Keratinocyte (primary cell): Measurements from ENCODE around the gene WDR47. TPM values are rescaled to one million over a fixed set of nuclear protein-coding genes. Genes with fewer than 3 reads are reported as not detected.
"Not testable (repeated sequence)": the region's sequence is repeated elsewhere in the genome, so short reads cannot be mapped to it uniquely, and the experiment has no call there.

Source experiments
- DNase-seq: peaks from one replicate; pipeline ENCODE4 v3.0.0-alpha.2; 2011; ENCODE audit warnings: low read depth, missing footprints, low spot score
- FAIRE-seq: peaks from 2 replicates; lab custom pipeline; 2011; peaks lifted over from hg19 to GRCh38; lab: Jason Lieb, UNC
- H2AFZ ChIP-seq: 2 replicates; pipeline ENCODE4 v1.6.0; 2012; ENCODE audit warnings: low read length, control low read depth, inconsistent platforms; ENCODE audit not compliant: control insufficient read depth
- H3K27ac ChIP-seq: 2 replicates; pipeline ENCODE4 v1.5.1; 2011; ENCODE audit warnings: low read length; ENCODE audit not compliant: control insufficient read depth, insufficient read depth
- H3K27me3 ChIP-seq: 3 replicates; pipeline ENCODE4 v1.6.0; 2011; ENCODE audit warnings: low read length; ENCODE audit not compliant: control insufficient read depth, insufficient read depth; ENCODE audit errors: extremely low read depth
- H3K36me3 ChIP-seq, 2 experiments: 2 replicates in 1 of 2; 3 replicates in 1 of 2; pipeline ENCODE4 v1.5.1; 2011; ENCODE audit warnings: low read length in 2 of 2, mild to moderate bottlenecking in 1 of 2; ENCODE audit not compliant: control insufficient read depth in 2 of 2, insufficient read depth in 2 of 2; ENCODE audit errors: extremely low read depth in 1 of 2
- H3K4me1 ChIP-seq: 3 replicates; pipeline ENCODE4 v1.5.1; 2011; ENCODE audit warnings: low read length; ENCODE audit not compliant: control insufficient read depth, insufficient read depth; ENCODE audit errors: extremely low read depth
- H3K4me2 ChIP-seq: 3 replicates; pipeline ENCODE4 v1.6.0; 2011; ENCODE audit warnings: low read depth, low read length; ENCODE audit not compliant: control insufficient read depth, insufficient read depth; ENCODE audit errors: extremely low read depth
- H3K4me3 ChIP-seq, 3 experiments: fragments of 200-600 bp in 1 of 3; sonication (generic) in 1 of 3; 2 replicates in 2 of 3; 3 replicates in 1 of 3; pipeline ENCODE4 v1.5.1; 2011 to 2016; ENCODE audit warnings: low read length in 3 of 3, mild to moderate bottlenecking in 3 of 3, control low read depth in 2 of 3, inconsistent platforms in 1 of 3, low read depth in 1 of 3, mixed read lengths in 1 of 3, mixed run types in 1 of 3, moderate library complexity in 1 of 3; ENCODE audit not compliant: control insufficient read depth in 2 of 3, insufficient read depth in 2 of 3; ENCODE audit errors: extremely low read depth in 1 of 3
- H3K79me2 ChIP-seq: 2 replicates; pipeline ENCODE4 v1.6.0; 2012; ENCODE audit warnings: low read length; ENCODE audit not compliant: control insufficient read depth, insufficient read depth
- H3K9ac ChIP-seq: 3 replicates; pipeline ENCODE4 v1.6.0; 2011; ENCODE audit warnings: low read length; ENCODE audit not compliant: control insufficient read depth, insufficient read depth; ENCODE audit errors: extremely low read depth
- H3K9me1 ChIP-seq: 3 replicates; pipeline ENCODE4 v1.6.0; 2011; ENCODE audit warnings: low read length; ENCODE audit not compliant: control insufficient read depth, insufficient read depth; ENCODE audit errors: extremely low read depth
- H3K9me3 ChIP-seq: 2 replicates; pipeline ENCODE4 v1.5.1; 2012; ENCODE audit warnings: low read depth, low read length; ENCODE audit not compliant: control insufficient read depth
- H4K20me1 ChIP-seq: 3 replicates; pipeline ENCODE4 v1.6.0; 2011; ENCODE audit warnings: low read length; ENCODE audit not compliant: control insufficient read depth, insufficient read depth; ENCODE audit errors: extremely low read depth
- CTCF ChIP-seq, 3 experiments: IDR thresholded peaks in 1 of 3; conservative IDR thresholded peaks in 1 of 3; optimal IDR thresholded peaks in 1 of 3; 2 replicates in 2 of 3; 3 replicates in 1 of 3; pipeline versions ENCODE3 to v1.5.1; 2011; ENCODE audit warnings: low read length in 3 of 3, mild to moderate bottlenecking in 3 of 3, moderate library complexity in 2 of 3, control low read depth in 1 of 3, inconsistent platforms in 1 of 3; ENCODE audit not compliant: insufficient read depth in 2 of 3; ENCODE audit errors: extremely low read depth in 1 of 3
- EZH2 ChIP-seq: IDR thresholded peaks from one replicate; pipeline ENCODE4 v1.6.1; 2012; ENCODE audit warnings: inconsistent platforms, mild to moderate bottlenecking, low read length, moderate library complexity
- dilution Hi-C: fragments of 300-500 bp; cut with MboI; formaldehyde crosslinking; loops from one replicate; pipeline ENCODE4 v1.7.0; 2020; ENCODE audit warnings: low sequenced_read_pairs; ENCODE audit not compliant: extremely low pct_ligation_motif_present
- polyA plus RNA-seq, 5 experiments: library from polyadenylated mRNA; depleted of rRNA in 3 of 5; stranded (reverse) in 3 of 5; stranded (forward) in 1 of 5; unstranded in 1 of 5; fragments of >200 nt; gene quantifications; 1 replicate in 1 of 5; 2 replicates in 3 of 5; 3 replicates in 1 of 5; pipeline versions ENCODE4 v1.2.1 to v1.2.3, GENCODE V29; 2011 to 2012; ENCODE audit warnings: missing spikeins in 2 of 5, low read depth in 1 of 5, low replicate concordance in 1 of 5

Gene WDR47
- polyA plus RNA-seq, 1 donor (not counting 4 experiments of a cell fraction or from before 2014, with no cell fraction given): 54.7 TPM

- no peak for DNase-seq
These were observed 105.7 kb downstream of the WDR47 start for GRCh38 chr1:108936170-108936569.

GRCh38 chr1:108933944-108934343 lies 108.0 kb downstream of the WDR47 start:
- Histone ChIP-seq H3K4me2 (no peak overlapping the region), H3K4me3 (no peak overlapping the region), H3K9ac (no peak overlapping the region), H3K36me3 (peaks cover 16 to 42% of the 10 kb centered on the region in 2 experiments), H2AFZ (no peak overlapping the region), H3K4me1 (no peaks in the 10 kb centered on the region), H3K79me2 (peaks cover 2% of the 10 kb centered on the region), H3K27me3 (no peaks in the 10 kb centered on the region), H4K20me1 (no peaks in the 10 kb centered on the region), H3K9me3 (no peaks in the 10 kb centered on the region), H3K9me1 (no peaks in the 10 kb centered on the region), H3K27ac (no peak overlapping the region)
- DNase-seq (no peak), FAIRE-seq (no peak)
- dilution Hi-C loops: no loop called here
- TF ChIP-seq CTCF (optimal IDR thresholded peaks at IDR 0.05 in 1 of 3, IDR thresholded peaks at IDR 0.05 in 1 of 3, conservative IDR thresholded peaks at IDR 0.05 in 1 of 3; ENCODE audit: extremely low read depth in 1 of 3, insufficient read depth in 2 of 3, low read length in 3 of 3): no peak
- no peak for TF ChIP-seq EZH2

More at GRCh38 chr1:108936170-108936569, 105.7 kb downstream of the WDR47 start:
- Histone ChIP-seq H3K27me3 (no peaks in the 10 kb centered on the region), H3K79me2 (peaks cover 2% of the 10 kb centered on the region), H3K9me1 (no peaks in the 10 kb centered on the region), H3K4me3 (no peak overlapping the region), H3K9ac (no peak overlapping the region), H3K36me3 (peaks cover 14 to 30% of the 10 kb centered on the region in 2 experiments), H3K4me2 (no peak overlapping the region), H3K27ac (no peak overlapping the region), H2AFZ (no peak overlapping the region), H4K20me1 (no peaks in the 10 kb centered on the region), H3K9me3 (no peaks in the 10 kb centered on the region), H3K4me1 (no peaks in the 10 kb centered on the region)
- TF ChIP-seq EZH2 (no peak), CTCF (optimal IDR thresholded peaks at IDR 0.05 in 1 of 3, IDR thresholded peaks at IDR 0.05 in 1 of 3, conservative IDR thresholded peaks at IDR 0.05 in 1 of 3; ENCODE audit: extremely low read depth in 1 of 3, insufficient read depth in 2 of 3, low read length in 3 of 3) (no peak)
- no peak for FAIRE-seq
- dilution Hi-C loops: no loop called here

DNA sequence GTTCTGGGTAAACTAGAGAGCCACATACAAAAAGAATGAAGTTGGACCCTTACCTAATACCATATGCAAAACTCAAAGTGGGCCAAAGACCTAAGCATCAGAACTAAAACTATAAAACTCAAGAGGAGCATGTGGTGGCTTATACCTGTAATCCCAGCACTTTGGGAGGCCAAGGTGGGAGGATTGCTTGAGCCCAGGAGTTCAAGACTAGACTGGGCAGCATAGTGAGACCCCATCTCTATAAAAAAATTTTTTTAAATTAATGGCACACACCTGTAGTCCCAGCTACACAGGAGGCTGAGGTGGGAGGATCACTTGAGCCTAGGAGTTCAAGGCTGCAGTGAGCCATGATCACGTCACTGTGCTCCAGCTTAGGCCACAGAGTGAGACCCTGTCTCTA lies 114.3 kb downstream of the WDR47 start:
- H3K4me3 ChIP-seq, H3K9me1 ChIP-seq, H3K27ac ChIP-seq, dilution Hi-C loops, FAIRE-seq, H3K9me3 ChIP-seq, H4K20me1 ChIP-seq, DNase-seq, H3K4me2 ChIP-seq, H2AFZ ChIP-seq, H3K9ac ChIP-seq, H3K4me1 ChIP-seq, H3K27me3 ChIP-seq, H3K79me2 ChIP-seq: not testable (repeated sequence)
- H3K36me3 ChIP-seq: peaks cover 21 to 39% of the 10 kb centered on the region in 2 experiments
